ENCODE results near the gene SPESP1.

SPESP1 gene

DNA sequence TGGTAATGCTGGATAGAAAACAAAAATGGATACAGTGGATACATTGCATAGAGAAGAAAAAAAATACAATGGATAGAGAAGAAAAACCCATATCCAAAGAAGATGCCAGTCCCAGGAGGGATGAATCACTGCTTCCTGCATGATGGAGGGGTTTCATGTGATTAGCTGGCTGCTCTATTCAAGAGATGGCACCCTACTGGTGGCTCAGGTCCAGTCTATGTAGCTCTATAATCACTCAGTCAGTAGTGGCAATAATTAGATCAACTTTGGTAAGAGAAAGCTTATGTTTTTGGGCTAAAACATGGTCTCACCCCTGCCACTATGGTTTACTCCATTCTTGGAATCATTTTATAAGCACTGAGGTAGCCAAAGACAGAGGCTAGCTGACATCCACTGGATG lies 50.5 kb downstream of the SPESP1 start:
- peaks cover 5% of the 10 kb centered on the region for H3K9me3 Mint-ChIP-seq
- H3K27ac Mint-ChIP-seq, result no peak overlapping the region
- no peak overlapping the region for H3K4me3 Mint-ChIP-seq
- no peaks in the 10 kb centered on the region for H3K4me1 Mint-ChIP-seq
- H3K27me3 Mint-ChIP-seq, result no peaks in the 10 kb centered on the region
- ATAC-seq, result no peak
- H3K36me3 Mint-ChIP-seq, result no peaks in the 10 kb centered on the region

DNA sequence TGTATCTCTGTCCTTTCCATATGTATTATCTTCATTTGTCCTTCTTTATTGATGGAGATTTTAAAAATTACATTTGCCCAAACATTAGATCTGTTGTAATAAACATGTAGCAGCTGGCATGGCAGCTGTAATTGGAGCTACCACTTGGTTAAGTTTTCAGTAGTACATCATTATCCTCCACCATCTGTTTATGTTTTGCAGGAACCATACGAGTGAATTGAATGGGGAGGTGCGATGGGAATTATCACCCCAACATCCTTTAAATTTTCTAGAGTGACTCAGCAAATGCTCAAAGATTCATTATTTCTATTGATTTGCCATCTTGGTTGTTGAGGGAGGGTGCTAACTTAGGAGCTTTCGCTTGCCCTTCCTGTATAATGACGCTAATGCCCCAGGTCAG lies 51.6 kb downstream of the SPESP1 start:
- no peak for ATAC-seq
- Mint-ChIP-seq H3K27me3 (no peaks in the 10 kb centered on the region), H3K4me1 (no peaks in the 10 kb centered on the region), H3K36me3 (no peaks in the 10 kb centered on the region), H3K9me3 (peaks cover 5% of the 10 kb centered on the region), H3K27ac (no peak overlapping the region), H3K4me3 (no peak overlapping the region)

GRCh38 chr15:68982976-68983563 lies 52.7 kb downstream of the SPESP1 start:
- Mint-ChIP-seq H3K9me3 (peaks cover 2% of the 10 kb centered on the region), H3K36me3 (no peaks in the 10 kb centered on the region), H3K27me3 (peaks cover 5% of the 10 kb centered on the region), H3K27ac (no peak overlapping the region), H3K4me3 (no peak overlapping the region), H3K4me1 (no peaks in the 10 kb centered on the region)
- no peak for ATAC-seq

- Mint-ChIP-seq H3K36me3 (no peaks in the 10 kb centered on the region), H3K27ac (no peak overlapping the region), H3K9me3 (no peaks in the 10 kb centered on the region), H3K4me1 (no peaks in the 10 kb centered on the region), H3K27me3 (peaks cover 14% of the 10 kb centered on the region), H3K4me3 (no peak overlapping the region)
- ATAC-seq, result no peak
Measured at GRCh38 chr15:68983961-68984481, 53.7 kb downstream of the SPESP1 start.

GRCh38 chr15:68984586-68984985 lies 54.3 kb downstream of the SPESP1 start:
- no peak for ATAC-seq
- peaks cover 15% of the 10 kb centered on the region for H3K27me3 Mint-ChIP-seq
- no peaks in the 10 kb centered on the region for H3K4me1 Mint-ChIP-seq
- no peaks in the 10 kb centered on the region for H3K9me3 Mint-ChIP-seq
- no peaks in the 10 kb centered on the region for H3K36me3 Mint-ChIP-seq
- H3K27ac Mint-ChIP-seq, result no peak overlapping the region
- H3K4me3 Mint-ChIP-seq, result no peak overlapping the region

- no peak overlapping the region for H3K27ac Mint-ChIP-seq
- ATAC-seq, result no peak
- H3K9me3 Mint-ChIP-seq, result no peaks in the 10 kb centered on the region
- peaks cover 15% of the 10 kb centered on the region for H3K27me3 Mint-ChIP-seq
- no peaks in the 10 kb centered on the region for H3K4me1 Mint-ChIP-seq
- no peak overlapping the region for H3K4me3 Mint-ChIP-seq
- no peaks in the 10 kb centered on the region for H3K36me3 Mint-ChIP-seq
Measured at GRCh38 chr15:68985361-68985891, 55.1 kb downstream of the SPESP1 start.

- no peaks in the 10 kb centered on the region for H3K36me3 Mint-ChIP-seq
- H3K4me3 Mint-ChIP-seq, result no peak overlapping the region
- peaks cover 15% of the 10 kb centered on the region for H3K27me3 Mint-ChIP-seq
- no peak overlapping the region for H3K27ac Mint-ChIP-seq
- ATAC-seq, result no peak
- no peaks in the 10 kb centered on the region for H3K4me1 Mint-ChIP-seq
- no peaks in the 10 kb centered on the region for H3K9me3 Mint-ChIP-seq
Measured at GRCh38 chr15:68986322-68986721, 56.0 kb downstream of the SPESP1 start.

DNA sequence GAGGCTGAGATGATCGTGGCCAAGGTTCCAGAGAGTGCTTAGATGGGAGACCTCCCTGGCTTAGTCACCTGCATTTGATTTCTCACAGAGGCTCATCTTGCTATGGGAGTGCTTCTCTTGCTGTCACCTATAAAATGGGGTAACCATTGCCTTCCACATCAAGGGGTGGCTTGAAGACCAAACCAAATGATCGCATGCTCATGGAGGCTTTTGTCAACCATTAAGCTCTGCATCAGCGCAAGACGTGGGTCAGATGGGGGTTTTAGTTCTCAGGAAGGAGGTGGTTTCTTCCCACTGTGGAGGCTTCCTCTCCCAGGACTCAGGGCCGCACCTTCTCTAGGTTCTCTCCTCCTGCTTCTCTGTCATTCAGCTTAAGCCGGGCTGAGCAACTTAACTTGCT lies 56.8 kb downstream of the SPESP1 start:
- Mint-ChIP-seq H3K36me3 (no peaks in the 10 kb centered on the region), H3K27ac (no peak overlapping the region), H3K9me3 (no peaks in the 10 kb centered on the region), H3K27me3 (peaks cover 15% of the 10 kb centered on the region), H3K4me3 (no peak overlapping the region), H3K4me1 (no peaks in the 10 kb centered on the region)
- no peak for ATAC-seq

DNA sequence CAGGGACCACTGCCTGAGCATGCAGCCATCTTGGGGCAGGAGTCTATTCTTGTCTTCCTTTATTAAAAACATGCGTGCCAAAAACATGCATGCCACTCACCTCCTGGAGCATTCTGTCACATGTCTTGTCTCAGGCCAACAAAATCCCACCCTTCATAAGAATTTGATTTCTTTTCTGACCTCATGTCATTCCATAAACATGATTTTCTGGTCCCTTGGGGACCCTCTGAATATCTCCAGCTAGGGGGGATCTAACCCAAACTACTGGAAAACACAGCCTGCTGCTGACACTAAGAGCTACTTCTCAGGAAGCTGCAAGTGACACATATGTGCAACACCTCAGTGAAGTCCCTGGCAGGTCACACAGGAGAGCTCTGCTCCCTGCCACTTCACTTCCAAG lies 57.4 kb downstream of the SPESP1 start:
- ATAC-seq, result no peak
- Mint-ChIP-seq H3K27ac (no peak overlapping the region), H3K4me1 (no peaks in the 10 kb centered on the region), H3K9me3 (no peaks in the 10 kb centered on the region), H3K36me3 (no peaks in the 10 kb centered on the region), H3K4me3 (no peak overlapping the region), H3K27me3 (peaks cover 15% of the 10 kb centered on the region)

- Mint-ChIP-seq H3K4me3 (no peak overlapping the region), H3K27ac (no peak overlapping the region), H3K27me3 (peaks cover 15% of the 10 kb centered on the region), H3K9me3 (no peaks in the 10 kb centered on the region), H3K4me1 (no peaks in the 10 kb centered on the region), H3K36me3 (no peaks in the 10 kb centered on the region)
- ATAC-seq, result no peak
Measured at GRCh38 chr15:68989541-68990230, 59.4 kb downstream of the SPESP1 start.

- Mint-ChIP-seq H3K4me3 (no peak overlapping the region), H3K27ac (no peak overlapping the region), H3K9me3 (no peaks in the 10 kb centered on the region), H3K27me3 (peaks cover 15% of the 10 kb centered on the region), H3K36me3 (no peaks in the 10 kb centered on the region), H3K4me1 (no peaks in the 10 kb centered on the region)
- ATAC-seq, result no peak
Measured at GRCh38 chr15:68990231-68990991, 60.1 kb downstream of the SPESP1 start.

DNA sequence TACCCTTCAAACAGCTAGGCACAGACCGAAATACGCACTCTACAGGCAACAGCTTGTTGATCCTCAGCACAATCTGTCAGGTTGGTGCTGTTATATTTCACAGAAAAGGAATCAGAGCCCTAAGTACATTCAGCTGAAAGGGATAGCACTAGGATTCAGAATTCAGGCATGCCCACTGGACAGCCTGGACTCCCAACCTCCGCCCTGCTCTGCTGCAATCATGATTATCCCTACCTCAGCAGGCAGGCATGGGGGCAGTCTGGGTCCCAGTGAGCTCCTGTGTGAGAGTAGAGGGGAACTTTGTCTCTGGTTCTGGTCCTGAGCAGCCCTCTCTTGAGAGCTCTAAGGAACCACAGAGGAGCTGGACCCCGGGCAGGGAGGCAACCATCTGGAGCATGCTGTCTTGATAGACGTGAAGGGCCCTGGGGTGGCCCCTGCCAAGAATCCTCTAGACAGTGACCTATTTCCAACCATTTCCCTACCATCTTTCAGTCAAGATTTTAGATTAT lies 60.7 kb downstream of the SPESP1 start:
- H3K9me3 Mint-ChIP-seq, result no peaks in the 10 kb centered on the region
- no peaks in the 10 kb centered on the region for H3K4me1 Mint-ChIP-seq
- H3K27ac Mint-ChIP-seq, result no peak overlapping the region
- no peak for ATAC-seq
- H3K4me3 Mint-ChIP-seq, result no peak overlapping the region
- H3K36me3 Mint-ChIP-seq, result no peaks in the 10 kb centered on the region
- H3K27me3 Mint-ChIP-seq, result peaks cover 15% of the 10 kb centered on the region

DNA sequence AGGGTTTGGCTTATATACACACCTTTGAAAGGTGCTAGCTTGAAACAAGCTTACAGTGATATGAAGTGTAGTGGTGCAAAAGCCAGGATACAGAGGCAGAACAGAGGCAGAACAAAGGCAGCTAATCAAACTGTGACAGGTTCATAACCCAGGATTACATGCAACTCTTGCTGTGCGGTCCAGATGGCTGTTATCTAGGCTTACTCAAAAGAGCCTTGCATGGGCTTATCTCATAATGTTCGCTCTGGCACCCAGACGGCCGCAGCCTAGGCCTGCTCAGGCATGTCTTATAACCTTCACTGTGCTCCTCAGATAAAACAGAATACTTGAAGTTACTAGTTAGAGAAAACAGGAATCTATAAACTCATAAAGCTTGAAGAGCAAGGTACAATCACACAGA lies 61.4 kb downstream of the SPESP1 start:
- no peak for ATAC-seq

GRCh38 chr15:68992696-68993095 lies 62.4 kb downstream of the SPESP1 start:
- Mint-ChIP-seq H3K27me3 (peaks cover 28% of the 10 kb centered on the region), H3K4me3 (no peak overlapping the region), H3K27ac (no peak overlapping the region), H3K9me3 (no peaks in the 10 kb centered on the region), H3K36me3 (no peaks in the 10 kb centered on the region), H3K4me1 (no peaks in the 10 kb centered on the region)
- ATAC-seq, result no peak

More for the DNA sequence above, 61.4 kb downstream of the SPESP1 start:
- H3K9me3 Mint-ChIP-seq, result no peaks in the 10 kb centered on the region
- H3K27me3 Mint-ChIP-seq, result peaks cover 21% of the 10 kb centered on the region
- H3K36me3 Mint-ChIP-seq, result no peaks in the 10 kb centered on the region
- H3K4me3 Mint-ChIP-seq, result no peak overlapping the region
- no peaks in the 10 kb centered on the region for H3K4me1 Mint-ChIP-seq
- no peak overlapping the region for H3K27ac Mint-ChIP-seq

- no peaks in the 10 kb centered on the region for H3K36me3 Mint-ChIP-seq
- ATAC-seq, result no peak
- no peak overlapping the region for H3K27ac Mint-ChIP-seq
- H3K27me3 Mint-ChIP-seq, result peaks cover 22% of the 10 kb centered on the region
- H3K4me3 Mint-ChIP-seq, result no peak overlapping the region
- no peaks in the 10 kb centered on the region for H3K4me1 Mint-ChIP-seq
- no peaks in the 10 kb centered on the region for H3K9me3 Mint-ChIP-seq
Measured at GRCh38 chr15:68993276-68993675, 63.0 kb downstream of the SPESP1 start.
